ENCODE data around the gene CA7. TPM values are rescaled to one million over a fixed set of nuclear protein-coding genes. Genes with fewer than 3 reads are reported as not detected.

CA7 gene
- total RNA-seq, 1 donor from 2014 or later = not detected

DNA sequence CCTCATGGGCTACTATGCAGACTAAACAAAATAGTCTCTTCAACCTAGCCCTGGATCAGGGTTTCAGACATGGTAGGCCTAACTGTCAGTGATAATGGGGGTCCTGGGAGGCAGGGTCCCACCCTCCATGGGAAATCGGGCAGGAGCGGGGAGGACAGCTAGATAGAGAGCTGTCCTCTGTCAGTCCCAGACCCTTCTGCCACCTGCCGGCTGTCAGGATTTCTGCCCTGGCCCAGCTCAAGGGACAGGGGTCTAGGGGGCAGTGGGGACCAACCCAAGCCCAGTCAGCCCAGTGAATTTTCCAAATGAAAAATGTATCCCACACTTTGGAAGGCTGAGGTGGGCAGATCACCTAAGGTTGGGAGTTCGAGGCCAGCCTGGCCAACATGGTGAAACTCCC lies 5.3 kb downstream of the CA7 start:
- Histone ChIP-seq H3K36me3 (no peaks in the 10 kb centered on the region), H3K9me3 (replicated peaks) (no peaks in the 10 kb centered on the region), H3K27ac (replicated peaks) (no peak overlapping the region), H3K27me3 (ENCODE audit: low read depth) (peaks cover 46% of the 10 kb centered on the region), H3K4me1 (peaks cover 12% of the 10 kb centered on the region), H3K4me3 (no peak overlapping the region)
- no peak for DNase-seq
- intact Hi-C loops (cut with micrococcal nuclease) = no loop called here
- TF ChIP-seq, protein P1, sequence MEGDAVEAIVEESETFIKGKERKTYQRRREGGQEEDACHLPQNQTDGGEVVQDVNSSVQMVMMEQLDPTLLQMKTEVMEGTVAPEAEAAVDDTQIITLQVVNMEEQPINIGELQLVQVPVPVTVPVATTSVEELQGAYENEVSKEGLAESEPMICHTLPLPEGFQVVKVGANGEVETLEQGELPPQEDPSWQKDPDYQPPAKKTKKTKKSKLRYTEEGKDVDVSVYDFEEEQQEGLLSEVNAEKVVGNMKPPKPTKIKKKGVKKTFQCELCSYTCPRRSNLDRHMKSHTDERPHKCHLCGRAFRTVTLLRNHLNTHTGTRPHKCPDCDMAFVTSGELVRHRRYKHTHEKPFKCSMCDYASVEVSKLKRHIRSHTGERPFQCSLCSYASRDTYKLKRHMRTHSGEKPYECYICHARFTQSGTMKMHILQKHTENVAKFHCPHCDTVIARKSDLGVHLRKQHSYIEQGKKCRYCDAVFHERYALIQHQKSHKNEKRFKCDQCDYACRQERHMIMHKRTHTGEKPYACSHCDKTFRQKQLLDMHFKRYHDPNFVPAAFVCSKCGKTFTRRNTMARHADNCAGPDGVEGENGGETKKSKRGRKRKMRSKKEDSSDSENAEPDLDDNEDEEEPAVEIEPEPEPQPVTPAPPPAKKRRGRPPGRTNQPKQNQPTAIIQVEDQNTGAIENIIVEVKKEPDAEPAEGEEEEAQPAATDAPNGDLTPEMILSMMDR (IDR thresholded peaks at IDR 0.05; ENCODE audit: borderline replicate concordance) = no peak

DNA sequence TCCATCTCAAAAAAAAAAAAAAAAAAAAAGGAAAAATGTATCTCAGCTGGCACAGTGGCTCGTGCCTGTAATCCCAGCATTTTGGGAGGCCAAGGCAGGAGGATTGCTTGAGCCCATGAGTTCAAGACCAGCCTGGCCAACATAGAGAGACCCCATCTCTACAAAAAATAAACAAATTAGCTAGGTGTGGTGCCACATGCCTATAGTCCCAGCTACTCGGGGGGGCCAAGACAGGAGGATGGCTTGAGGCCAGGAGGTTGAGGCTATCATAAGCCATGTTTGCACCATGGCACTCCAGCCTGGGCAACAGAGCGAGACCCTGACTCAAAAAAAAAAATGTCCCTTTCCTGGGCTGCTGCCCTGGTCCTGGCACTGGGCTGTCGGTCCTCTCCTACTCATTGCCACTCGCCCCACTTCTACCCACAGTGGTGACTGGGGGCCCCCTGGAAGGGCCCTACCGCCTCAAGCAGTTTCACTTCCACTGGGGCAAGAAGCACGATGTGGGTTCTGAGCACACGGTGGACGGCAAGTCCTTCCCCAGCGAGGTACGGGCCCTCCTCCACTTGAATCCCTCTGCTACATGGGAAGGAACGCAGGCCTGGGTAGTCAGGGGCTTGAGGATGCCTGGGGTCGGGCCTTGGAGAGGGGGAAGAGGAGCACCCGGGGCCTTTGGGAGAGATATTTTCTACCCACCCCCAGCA lies 6.1 kb downstream of the CA7 start:
- intact Hi-C loops (cut with micrococcal nuclease) = no loop called here
- TF ChIP-seq, protein P1 (IDR thresholded peaks at IDR 0.05; ENCODE audit: borderline replicate concordance) = no peak
- H3K27me3 ChIP-seq (ENCODE audit: low read depth) = peaks cover 38% of the 10 kb centered on the region
- no peaks in the 10 kb centered on the region for H3K36me3 ChIP-seq
- DNase-seq = no peak
- peaks cover 5% of the 10 kb centered on the region for H3K4me1 ChIP-seq
- H3K4me3 ChIP-seq = no peak overlapping the region
- H3K9me3 ChIP-seq (replicated peaks) = no peaks in the 10 kb centered on the region
- no peak overlapping the region for H3K27ac ChIP-seq (replicated peaks)

DNA sequence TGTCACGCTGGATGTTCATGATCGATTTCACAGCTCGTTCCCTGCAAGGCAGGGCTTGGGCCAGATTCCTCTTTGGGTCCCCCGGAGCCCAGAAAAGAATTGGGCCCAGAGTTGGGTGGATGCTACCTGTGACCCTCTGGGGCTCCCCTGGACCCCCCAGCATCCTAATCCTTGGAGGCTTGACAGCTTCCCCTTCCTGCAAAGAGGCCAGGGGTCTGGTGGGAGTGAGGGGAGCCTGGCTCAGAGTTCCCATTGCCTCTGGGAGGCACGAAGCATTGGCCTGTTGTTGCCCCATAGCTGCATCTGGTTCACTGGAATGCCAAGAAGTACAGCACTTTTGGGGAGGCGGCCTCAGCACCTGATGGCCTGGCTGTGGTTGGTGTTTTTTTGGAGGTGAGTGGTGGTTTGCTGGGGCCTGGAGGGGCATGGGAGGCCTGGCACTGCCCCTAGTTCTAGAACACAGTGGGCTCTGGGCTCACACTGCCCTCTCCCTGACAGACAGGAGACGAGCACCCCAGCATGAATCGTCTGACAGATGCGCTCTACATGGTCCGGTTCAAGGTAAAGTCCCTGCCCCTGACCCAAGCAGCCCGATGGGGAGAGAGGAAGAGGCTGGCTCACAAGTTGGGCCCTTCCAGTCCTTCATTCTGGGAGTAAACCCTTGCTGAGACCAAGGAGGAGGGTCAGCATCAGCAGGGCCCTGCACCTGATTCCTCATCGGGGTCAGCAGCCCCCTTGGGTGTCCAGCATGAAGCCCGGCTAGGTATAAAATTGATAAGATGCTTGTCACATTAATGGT lies 7.2 kb downstream of the CA7 start:
- no peak overlapping the region for H3K4me3 ChIP-seq
- TF ChIP-seq, protein P1 (IDR thresholded peaks at IDR 0.05; ENCODE audit: borderline replicate concordance) = no peak
- no peaks in the 10 kb centered on the region for H3K9me3 ChIP-seq (replicated peaks)
- H3K27ac ChIP-seq (replicated peaks) = no peak overlapping the region
- peaks cover 27% of the 10 kb centered on the region for H3K27me3 ChIP-seq (ENCODE audit: low read depth)
- intact Hi-C loops (cut with micrococcal nuclease) = no loop called here
- no peak for DNase-seq
- no peaks in the 10 kb centered on the region for H3K4me1 ChIP-seq
- no peaks in the 10 kb centered on the region for H3K36me3 ChIP-seq

DNA sequence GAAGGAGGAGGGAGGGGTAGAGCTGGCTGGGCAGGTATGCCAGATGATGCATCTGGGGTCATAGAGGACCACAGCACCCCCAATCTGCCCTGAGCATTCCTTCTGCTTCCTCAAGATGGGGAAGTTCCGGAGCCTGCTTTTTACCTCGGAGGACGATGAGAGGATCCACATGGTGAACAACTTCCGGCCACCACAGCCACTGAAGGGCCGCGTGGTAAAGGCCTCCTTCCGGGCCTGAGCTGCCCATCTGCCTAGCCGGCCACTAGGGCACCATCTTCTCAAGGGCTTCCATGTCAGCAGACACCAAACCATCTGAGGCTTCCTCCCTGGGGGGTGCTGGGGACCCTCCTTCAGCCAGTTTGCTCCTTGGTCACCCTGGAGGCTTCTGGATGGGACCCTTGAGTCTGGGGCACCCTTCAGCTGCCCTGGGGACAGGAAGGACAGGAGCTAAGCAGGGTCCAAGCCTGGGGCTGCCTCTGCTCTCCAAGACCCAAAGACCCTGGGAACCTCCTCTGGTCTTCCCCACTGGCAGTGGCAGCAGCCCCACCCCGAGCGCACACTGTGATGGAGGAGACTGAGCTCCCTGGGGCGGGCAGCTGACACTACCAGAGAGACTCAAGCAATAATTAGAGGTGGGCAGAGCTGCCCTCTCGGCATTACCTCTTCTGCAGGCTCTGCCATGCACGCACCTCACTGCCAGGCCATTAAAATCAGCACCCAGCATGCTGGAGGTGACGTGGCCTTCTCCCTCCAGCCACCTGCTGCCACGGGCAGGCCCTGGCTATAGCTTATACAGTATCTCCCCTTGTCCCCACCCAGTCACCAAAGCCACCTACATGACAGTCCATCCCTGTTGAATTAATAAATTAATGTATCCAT lies 9.3 kb downstream of the CA7 start:
- Histone ChIP-seq H3K36me3 (no peaks in the 10 kb centered on the region), H3K27ac (replicated peaks) (no peak overlapping the region), H3K4me3 (no peak overlapping the region), H3K27me3 (ENCODE audit: low read depth) (peaks cover 7% of the 10 kb centered on the region), H3K4me1 (no peaks in the 10 kb centered on the region), H3K9me3 (replicated peaks) (no peaks in the 10 kb centered on the region)
- intact Hi-C loops (cut with micrococcal nuclease) = no loop called here
- TF ChIP-seq, protein P1 (IDR thresholded peaks at IDR 0.05; ENCODE audit: borderline replicate concordance) = no peak
- DNase-seq = no peak

DNA sequence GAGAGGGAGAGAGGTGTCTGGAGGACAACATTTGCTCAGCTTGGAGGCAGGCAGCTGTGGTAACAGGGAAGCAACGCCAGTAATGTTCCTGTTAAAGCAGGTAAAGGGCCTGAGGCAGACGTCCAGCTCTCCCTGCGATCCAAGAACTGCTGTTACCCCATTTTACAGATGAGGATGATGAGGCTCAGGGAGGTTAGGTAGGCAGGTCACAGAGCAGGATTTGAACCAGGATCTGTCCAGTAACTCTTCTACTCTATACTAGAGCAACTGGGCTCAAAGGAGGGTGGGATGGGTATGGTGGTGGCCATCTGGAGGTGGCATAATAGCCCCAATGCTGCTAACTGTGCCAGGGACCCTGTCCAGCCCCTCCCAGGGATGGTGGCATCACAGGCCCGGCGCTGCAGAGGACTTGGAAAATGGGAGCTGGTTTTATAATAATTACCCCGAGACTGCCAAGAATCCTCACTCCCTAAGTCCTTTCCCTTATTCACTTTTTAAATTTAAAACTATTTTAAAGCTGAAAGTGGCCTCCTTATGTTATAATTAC lies 12.0 kb downstream of the CA7 start:
- intact Hi-C loops (cut with micrococcal nuclease) = no loop called here
- TF ChIP-seq, protein P1 (IDR thresholded peaks at IDR 0.05; ENCODE audit: borderline replicate concordance) = no peak
- no peak overlapping the region for H3K27ac ChIP-seq (replicated peaks)
- no peaks in the 10 kb centered on the region for H3K27me3 ChIP-seq (ENCODE audit: low read depth)
- no peak overlapping the region for H3K4me3 ChIP-seq
- DNase-seq = no peak
- H3K9me3 ChIP-seq (replicated peaks) = no peaks in the 10 kb centered on the region
- peaks cover 12% of the 10 kb centered on the region for H3K4me1 ChIP-seq
- no peaks in the 10 kb centered on the region for H3K36me3 ChIP-seq
